IPS-11a (cell line): ENCODE measurements around the gene TMBIM4.

Source experiments
- H3K4me3 ChIP-seq: one replicate; pipeline ENCODE4 v1.5.1; 2013; ENCODE audit warnings: low read depth, low read length, control low read depth

The TMBIM4 gene

GRCh38 chr12:66103016-66103913 is 66.5 kb downstream of the TMBIM4 start:
- no peak overlapping the region for H3K4me3 ChIP-seq

- H3K4me3 ChIP-seq, result no peak overlapping the region
Measured at GRCh38 chr12:66092559-66093269, 77.1 kb downstream of the TMBIM4 start.

GRCh38 chr12:66090157-66090556 is 79.6 kb downstream of the TMBIM4 start:
- no peak overlapping the region for H3K4me3 ChIP-seq

- no peak overlapping the region for H3K4me3 ChIP-seq
Measured at GRCh38 chr12:66087365-66087943, 82.3 kb downstream of the TMBIM4 start.

GRCh38 chr12:66085998-66086397 is 83.8 kb downstream of the TMBIM4 start:
- no peak overlapping the region for H3K4me3 ChIP-seq
